OCI-LY3 (cell line): ENCODE results near the gene GRK1.
"Not testable (repeated sequence)": the region's sequence is repeated elsewhere in the genome, so short reads cannot be mapped to it uniquely, and the experiment has no call there.

Experiments used
- H2AFZ ChIP-seq: fragments of 200-600, 300-600 bp; shearing (Covaris generic); 2 replicates; pipeline ENCODE4 v1.6.0; 2014; ENCODE audit warnings: antibody characterized with exemption, low read depth, low read length
- H3K27ac ChIP-seq: fragments of 200-600, 300-600 bp; sonication (generic); 2 replicates; pipeline ENCODE4 v1.5.1; 2014; ENCODE audit warnings: mild to moderate bottlenecking, low read length, moderate library complexity, mixed read lengths
- H3K27me3 ChIP-seq: fragments of 200-600, 300-600 bp; sonication (generic); 2 replicates; pipeline ENCODE4 v1.6.1; 2014; ENCODE audit warnings: low read depth, low read length, mixed read lengths
- H3K36me3 ChIP-seq: fragments of 200-600, 300-600 bp; sonication (generic); replicated peaks from 2 replicates; pipeline ENCODE3; 2014; ENCODE audit warnings: low read depth, low read length, mixed read lengths
- H3K4me1 ChIP-seq: fragments of 300-600, 200-600 bp; sonication (generic); 2 replicates; pipeline ENCODE4 v1.6.1; 2014; ENCODE audit warnings: low read length, mixed read lengths
- H3K4me2 ChIP-seq: fragments of 200-600, 300-600 bp; sonication (generic); 2 replicates; pipeline ENCODE4 v1.6.1; 2014; ENCODE audit warnings: low read length, mixed read lengths
- H3K4me3 ChIP-seq: fragments of 300-600, 200-600 bp; sonication (generic); 2 replicates; pipeline ENCODE4 v1.5.1; 2014; ENCODE audit warnings: antibody characterized with exemption, mild to moderate bottlenecking, low read length, moderate library complexity
- H3K79me2 ChIP-seq: fragments of 300-600, 200-600 bp; shearing (Covaris generic); 2 replicates; pipeline ENCODE4 v1.6.1; 2014; ENCODE audit warnings: mild to moderate bottlenecking, low read length, mixed read lengths
- H3K9ac ChIP-seq: fragments of 300-600, 200-600 bp; shearing (Covaris generic); 2 replicates; pipeline ENCODE4 v1.6.0; 2014; ENCODE audit warnings: mild to moderate bottlenecking, low read length, moderate library complexity
- H3K9me3 ChIP-seq: fragments of 200-600, 300-600 bp; shearing (Covaris generic); 2 replicates; pipeline ENCODE4 v1.6.1; 2014; ENCODE audit warnings: low read length, mixed read lengths; ENCODE audit not compliant: insufficient read depth
- H4K20me1 ChIP-seq: fragments of 200-600, 300-600 bp; sonication (generic); 2 replicates; pipeline ENCODE4 v1.6.1; 2016; ENCODE audit warnings: low read length, mixed read lengths; ENCODE audit not compliant: insufficient read depth
- EZH2phosphoT487 ChIP-seq: fragments of 200-600 bp; shearing (Covaris generic); IDR thresholded peaks from 2 replicates; pipeline ENCODE4 v1.6.1; 2018; ENCODE audit warnings: antibody characterized with exemption, mixed run types, low read depth
- TF ChIP-seq, protein P1 (sequence below): fragments of 200-600, 300-600 bp; sonication (generic); IDR thresholded peaks from 2 replicates; pipeline ENCODE4 v1.5.1; 2014; ENCODE audit warnings: antibody characterized with exemption, low read length, low read depth

The GRK1 gene

DNA sequence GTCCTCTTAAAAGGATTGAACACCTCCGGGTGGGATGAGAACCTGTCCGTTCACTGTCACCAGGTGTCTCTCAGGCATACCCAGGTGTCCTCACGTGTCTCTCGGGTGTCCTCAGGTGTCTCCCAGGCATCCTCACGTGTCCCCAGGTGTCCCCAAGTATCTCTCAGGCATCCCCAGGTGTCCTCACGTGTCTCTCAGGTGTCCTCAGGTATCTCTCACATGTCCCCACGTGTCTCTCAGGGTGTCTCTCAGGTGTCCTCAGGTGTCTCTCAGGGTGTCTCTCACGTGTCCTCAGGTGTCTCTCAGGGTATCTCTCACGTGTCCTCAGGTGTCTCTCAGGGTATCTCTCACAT lies 42.8 kb upstream of the GRK1 start:
- H3K36me3 ChIP-seq, result peaks cover 54% of the 10 kb centered on the region
- no peaks in the 10 kb centered on the region for H3K4me1 ChIP-seq
- H3K9me3 ChIP-seq, result no peaks in the 10 kb centered on the region
- H3K4me2 ChIP-seq, result no peak overlapping the region
- TF ChIP-seq, protein P1, sequence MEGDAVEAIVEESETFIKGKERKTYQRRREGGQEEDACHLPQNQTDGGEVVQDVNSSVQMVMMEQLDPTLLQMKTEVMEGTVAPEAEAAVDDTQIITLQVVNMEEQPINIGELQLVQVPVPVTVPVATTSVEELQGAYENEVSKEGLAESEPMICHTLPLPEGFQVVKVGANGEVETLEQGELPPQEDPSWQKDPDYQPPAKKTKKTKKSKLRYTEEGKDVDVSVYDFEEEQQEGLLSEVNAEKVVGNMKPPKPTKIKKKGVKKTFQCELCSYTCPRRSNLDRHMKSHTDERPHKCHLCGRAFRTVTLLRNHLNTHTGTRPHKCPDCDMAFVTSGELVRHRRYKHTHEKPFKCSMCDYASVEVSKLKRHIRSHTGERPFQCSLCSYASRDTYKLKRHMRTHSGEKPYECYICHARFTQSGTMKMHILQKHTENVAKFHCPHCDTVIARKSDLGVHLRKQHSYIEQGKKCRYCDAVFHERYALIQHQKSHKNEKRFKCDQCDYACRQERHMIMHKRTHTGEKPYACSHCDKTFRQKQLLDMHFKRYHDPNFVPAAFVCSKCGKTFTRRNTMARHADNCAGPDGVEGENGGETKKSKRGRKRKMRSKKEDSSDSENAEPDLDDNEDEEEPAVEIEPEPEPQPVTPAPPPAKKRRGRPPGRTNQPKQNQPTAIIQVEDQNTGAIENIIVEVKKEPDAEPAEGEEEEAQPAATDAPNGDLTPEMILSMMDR, result no peak
- TF ChIP-seq EZH2phosphoT487, result no peak
- peaks cover 97% of the 10 kb centered on the region for H3K79me2 ChIP-seq
- no peak overlapping the region for H3K4me3 ChIP-seq
- no peak overlapping the region for H3K27ac ChIP-seq
- H2AFZ ChIP-seq, result no peak overlapping the region
- no peak overlapping the region for H3K9ac ChIP-seq
- no peaks in the 10 kb centered on the region for H3K27me3 ChIP-seq
- H4K20me1 ChIP-seq, result peaks cover 70% of the 10 kb centered on the region

DNA sequence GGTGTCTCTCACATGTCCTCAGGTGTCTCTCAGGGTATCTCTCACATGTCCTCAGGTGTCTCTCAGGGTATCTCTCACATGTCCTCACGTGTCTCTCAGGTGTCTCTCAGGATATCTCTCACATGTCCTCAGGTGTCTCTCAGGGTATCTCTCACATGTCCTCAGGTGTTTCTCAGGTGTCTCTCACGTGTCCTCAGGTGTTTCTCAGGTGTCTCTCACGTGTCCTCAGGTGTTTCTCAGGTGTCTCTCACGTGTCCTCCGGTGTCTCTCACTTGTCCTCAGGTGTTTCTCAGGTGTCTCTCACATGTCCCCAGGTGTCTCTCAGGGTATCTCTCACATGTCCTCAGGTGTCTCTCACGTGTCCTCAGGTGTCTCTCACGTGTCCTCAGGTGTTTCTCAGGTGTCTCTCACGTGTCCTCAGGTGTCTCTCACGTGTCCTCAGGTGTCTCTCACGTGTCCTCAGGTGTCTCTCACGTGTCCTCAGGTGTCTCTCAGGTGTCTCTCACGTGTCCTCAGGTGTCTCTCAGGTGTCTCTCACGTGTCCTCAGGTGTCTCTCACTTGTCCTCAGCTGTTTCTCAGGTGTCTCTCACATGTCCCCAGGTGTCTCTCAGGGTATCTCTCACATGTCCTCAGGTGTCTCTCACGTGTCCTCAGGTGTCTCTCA lies 42.2 kb upstream of the GRK1 start:
- H3K4me1 ChIP-seq, H3K9ac ChIP-seq, H3K9me3 ChIP-seq, H3K4me3 ChIP-seq, H2AFZ ChIP-seq, H3K27me3 ChIP-seq, H3K4me2 ChIP-seq, H3K27ac ChIP-seq: not testable (repeated sequence)
- H4K20me1 ChIP-seq, result peaks cover 69% of the 10 kb centered on the region
- H3K36me3 ChIP-seq, result peaks cover 55% of the 10 kb centered on the region
- peaks cover 97% of the 10 kb centered on the region for H3K79me2 ChIP-seq

DNA sequence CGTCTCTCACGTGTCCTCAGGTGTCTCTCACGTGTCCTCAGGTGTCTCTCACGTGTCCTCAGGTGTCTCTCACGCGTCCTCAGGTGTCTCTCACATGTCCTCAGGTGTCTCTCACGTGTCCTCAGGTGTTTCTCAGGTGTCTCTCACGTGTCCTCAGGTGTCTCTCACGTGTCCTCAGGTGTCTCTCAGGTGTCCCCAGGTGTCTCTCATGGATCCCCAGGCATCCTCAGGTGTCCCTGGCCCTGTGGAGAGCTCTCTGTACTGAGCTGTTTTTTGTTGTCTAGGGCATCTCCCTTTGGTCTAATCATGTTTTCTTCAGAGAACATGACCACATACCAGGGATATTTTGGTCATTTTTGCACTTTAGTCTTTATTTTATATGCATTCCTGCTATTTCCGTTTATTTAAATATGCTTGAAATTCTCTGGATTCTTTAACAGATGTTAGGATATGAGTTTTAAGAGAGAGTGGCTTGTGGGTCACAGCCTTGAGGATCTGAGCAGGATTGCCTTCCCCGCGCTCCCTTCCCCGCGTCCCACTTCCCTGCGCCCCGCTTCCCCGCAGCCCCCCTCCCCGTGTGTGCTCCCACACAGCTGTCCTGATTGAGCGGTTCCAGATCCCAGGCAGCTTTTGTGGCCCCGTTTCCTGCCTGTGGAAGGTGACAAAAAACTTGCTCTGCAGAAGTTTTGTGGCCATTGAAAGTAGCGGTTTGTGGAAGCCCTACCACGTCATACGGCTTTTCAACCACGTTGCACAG lies 40.9 kb upstream of the GRK1 start:
- no peak overlapping the region for H2AFZ ChIP-seq

DNA sequence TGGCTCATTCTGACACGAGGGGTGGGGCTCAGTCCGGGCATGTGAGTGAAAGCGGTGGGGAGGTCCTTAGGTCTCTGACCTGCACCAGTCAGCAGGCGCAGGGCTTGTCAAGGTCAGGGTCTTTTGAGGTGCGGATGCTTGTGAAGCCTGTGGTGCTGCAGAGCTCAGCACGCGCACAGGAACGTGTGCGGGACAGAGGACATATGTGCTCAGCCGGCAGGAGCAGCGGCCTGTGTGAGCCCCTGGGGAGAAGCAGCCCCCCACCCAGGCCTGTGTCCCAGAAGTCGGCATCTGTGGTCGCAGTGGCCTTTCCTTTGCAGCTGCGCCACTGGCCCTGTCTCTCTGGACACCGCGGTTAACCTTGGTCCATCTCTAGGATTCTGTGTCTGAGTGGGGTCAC lies 39.9 kb upstream of the GRK1 start:
- peaks cover 74% of the 10 kb centered on the region for H4K20me1 ChIP-seq
- TF ChIP-seq, protein P1, result no peak
- TF ChIP-seq EZH2phosphoT487, result no peak

More for the DNA sequence above, 40.9 kb upstream of the GRK1 start:
- Histone ChIP-seq H3K27ac (no peak overlapping the region), H3K4me3 (no peak overlapping the region), H4K20me1 (peaks cover 71% of the 10 kb centered on the region), H3K9me3 (no peaks in the 10 kb centered on the region), H3K4me2 (no peak overlapping the region), H3K27me3 (no peaks in the 10 kb centered on the region), H3K9ac (no peak overlapping the region), H3K79me2 (peaks cover 96% of the 10 kb centered on the region), H3K4me1 (no peaks in the 10 kb centered on the region), H3K36me3 (peaks cover 57% of the 10 kb centered on the region)
- TF ChIP-seq, protein P1, result no peak
- TF ChIP-seq EZH2phosphoT487, result no peak

More for the DNA sequence above, 39.9 kb upstream of the GRK1 start:
- H3K9ac ChIP-seq, result no peak overlapping the region
- no peaks in the 10 kb centered on the region for H3K9me3 ChIP-seq
- H3K36me3 ChIP-seq, result peaks cover 67% of the 10 kb centered on the region
- no peaks in the 10 kb centered on the region for H3K4me1 ChIP-seq
- no peak overlapping the region for H3K27ac ChIP-seq
- H3K4me2 ChIP-seq, result no peak overlapping the region
- peaks cover 98% of the 10 kb centered on the region for H3K79me2 ChIP-seq
- no peak overlapping the region for H2AFZ ChIP-seq
- no peak overlapping the region for H3K4me3 ChIP-seq
- H3K27me3 ChIP-seq, result no peaks in the 10 kb centered on the region
